ENCODE data around the gene RET.
A peak's percentile ranks its signal among the peaks of the same experiment; 100 is the strongest.
"Not testable (repeated sequence)": the region's sequence is repeated elsewhere in the genome, so short reads cannot be mapped to it uniquely, and the experiment has no call there.

RET gene

DNA sequence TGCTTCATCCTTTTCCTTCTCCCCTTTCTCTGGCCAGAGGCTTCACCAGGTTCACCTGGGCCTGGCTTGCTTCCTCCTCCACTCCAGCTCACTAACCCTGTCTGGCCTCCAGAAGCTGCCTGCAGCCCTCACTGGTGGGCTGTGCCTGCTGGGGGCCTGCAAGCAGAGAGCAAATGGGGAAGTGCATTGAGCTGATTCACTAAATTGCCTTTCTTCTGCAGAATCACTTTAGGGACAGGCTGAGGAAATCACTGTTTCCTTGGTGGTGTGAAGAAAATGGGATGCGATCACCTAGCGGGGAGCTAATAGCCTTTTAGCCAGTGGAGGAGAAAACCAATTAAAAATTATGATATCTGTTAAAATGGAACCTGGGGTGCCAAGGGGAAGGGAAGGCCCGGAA lies 3.0 kb downstream of the RET start:
- no peak for DNase-seq

DNA sequence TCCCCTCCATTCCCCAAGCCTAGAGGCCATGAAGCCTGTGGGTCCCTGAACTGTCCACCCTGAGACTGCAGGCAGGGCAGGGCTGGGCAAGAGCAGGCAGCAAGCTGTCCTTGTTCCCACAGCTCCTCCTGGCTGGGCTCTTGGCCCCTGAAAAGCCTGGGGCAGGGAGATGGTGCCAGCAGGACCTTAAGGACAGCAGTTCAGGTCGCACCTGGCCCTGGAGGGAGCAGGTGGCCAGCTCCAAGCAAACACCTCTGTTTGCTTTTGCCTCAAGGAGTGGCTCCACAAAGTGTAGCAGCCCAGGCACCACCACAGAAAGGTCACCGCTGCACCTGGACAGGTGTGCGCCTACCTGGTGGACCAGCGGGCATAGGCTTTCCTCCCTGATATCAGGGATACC lies 5.2 kb downstream of the RET start:
- peak; percentile 11 for DNase-seq

GRCh38 chr10:43082746-43083145 lies 5.9 kb downstream of the RET start:
- DNase-seq: no peak

GRCh38 chr10:43083764-43084163 lies 6.9 kb downstream of the RET start:
- DNase-seq: peak; percentile 48

- DNase-seq: no peak
These were observed 7.9 kb downstream of the RET start for GRCh38 chr10:43084812-43085211.

DNA sequence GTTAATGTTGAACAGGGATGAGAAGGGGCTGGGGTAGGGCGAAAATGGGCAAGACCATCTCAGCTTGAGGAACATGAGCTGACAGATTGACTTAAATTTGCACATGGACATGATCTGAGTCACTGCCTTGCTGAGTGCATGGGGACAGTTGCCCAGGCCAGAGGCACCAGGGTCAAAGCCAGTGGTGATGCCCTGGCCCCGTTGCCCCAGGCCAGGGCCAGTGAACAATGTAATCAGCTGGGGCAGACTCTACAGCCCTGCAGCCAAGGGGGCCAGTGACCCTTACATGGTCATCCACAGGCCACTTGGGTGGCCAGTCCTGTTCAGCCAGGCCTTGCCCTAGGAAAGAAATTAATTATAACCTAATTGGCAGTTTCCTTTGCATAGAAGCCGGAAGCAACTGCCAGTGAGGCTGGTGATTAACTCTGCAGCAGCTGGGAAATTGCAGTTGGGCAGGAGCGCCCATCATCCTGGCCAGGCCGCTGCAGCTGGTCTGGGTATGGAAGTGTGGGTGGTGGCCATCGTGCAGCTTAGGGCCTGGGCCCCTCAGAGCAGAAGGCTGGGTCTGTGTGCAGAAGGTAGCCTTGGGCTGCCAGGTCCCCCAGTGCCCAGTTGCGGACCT lies 9.6 kb downstream of the RET start:
- no peak for DNase-seq

- no peak for DNase-seq
These were observed 12.7 kb downstream of the RET start for GRCh38 chr10:43089519-43089918.

- no peak for DNase-seq
These were observed 13.3 kb downstream of the RET start for GRCh38 chr10:43090188-43090587.

- no peak for DNase-seq
These were observed 13.8 kb downstream of the RET start for GRCh38 chr10:43090664-43091063.

- no peak for DNase-seq
These were observed 15.0 kb downstream of the RET start for GRCh38 chr10:43091846-43092245.

- DNase-seq: no peak
These were observed 16.7 kb downstream of the RET start for GRCh38 chr10:43093423-43094076.

- DNase-seq: no peak
These were observed 17.2 kb downstream of the RET start for GRCh38 chr10:43094085-43094484.

DNA sequence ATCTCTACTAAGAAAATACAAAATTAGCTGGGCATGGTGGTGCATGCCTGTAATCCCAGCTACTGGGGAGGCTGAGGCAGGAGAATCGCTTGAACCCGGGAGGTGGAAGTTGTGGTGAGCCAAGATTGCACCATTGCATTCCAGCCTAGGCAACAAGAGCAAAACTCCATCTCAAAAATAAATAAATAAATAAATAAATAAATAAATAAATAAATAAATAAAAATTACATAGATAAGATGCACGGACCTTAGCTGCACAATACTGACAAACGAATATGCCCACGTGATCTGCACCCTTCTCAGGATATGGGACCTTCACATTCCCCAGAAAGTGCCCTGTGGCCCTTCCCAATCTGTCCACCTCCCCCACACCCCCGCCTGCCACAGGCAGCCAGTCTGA lies 22.5 kb downstream of the RET start:
- not testable (repeated sequence) for DNase-seq

DNA sequence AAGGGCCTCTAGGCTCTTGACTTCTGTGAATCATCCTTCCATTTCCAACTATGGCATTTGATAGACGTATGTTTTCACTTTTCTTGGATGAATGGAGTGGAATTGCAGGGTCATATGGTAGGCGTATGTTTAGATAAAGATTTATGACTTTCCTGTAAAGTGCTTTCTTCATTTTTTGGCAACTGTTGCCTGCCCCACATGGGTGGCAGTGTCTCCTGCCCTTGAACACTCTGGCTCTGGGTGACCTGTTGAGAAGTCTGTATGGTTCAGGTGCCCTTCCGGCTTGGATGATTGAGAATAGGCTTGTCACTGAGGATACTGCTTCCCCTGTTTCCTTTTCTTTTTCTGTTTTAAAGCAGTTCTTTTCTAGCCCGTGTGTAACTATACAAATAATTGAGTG lies 23.1 kb downstream of the RET start:
- DNase-seq: no peak

- DNase-seq: no peak
These were observed 23.5 kb downstream of the RET start for GRCh38 chr10:43100366-43100765.

GRCh38 chr10:43102063-43102828 lies 25.4 kb downstream of the RET start:
- DNase-seq: no peak

- peak; percentile 62 for DNase-seq
These were observed 28.5 kb downstream of the RET start for GRCh38 chr10:43105102-43105955.

DNA sequence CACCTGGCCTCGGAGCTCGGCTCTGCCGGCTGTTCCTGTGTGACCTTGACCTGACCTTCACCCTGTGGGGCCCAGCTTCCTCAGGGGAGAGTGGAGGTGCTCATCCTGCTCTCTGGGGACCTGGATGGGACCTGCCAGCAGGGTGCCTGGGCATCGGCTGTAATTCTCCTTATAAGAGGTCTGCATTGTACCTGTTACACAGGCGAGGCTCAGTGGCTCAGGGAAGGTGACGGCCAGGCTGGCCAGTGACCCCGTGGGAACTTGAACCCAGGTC lies 29.0 kb downstream of the RET start:
- DNase-seq: no peak

DNA sequence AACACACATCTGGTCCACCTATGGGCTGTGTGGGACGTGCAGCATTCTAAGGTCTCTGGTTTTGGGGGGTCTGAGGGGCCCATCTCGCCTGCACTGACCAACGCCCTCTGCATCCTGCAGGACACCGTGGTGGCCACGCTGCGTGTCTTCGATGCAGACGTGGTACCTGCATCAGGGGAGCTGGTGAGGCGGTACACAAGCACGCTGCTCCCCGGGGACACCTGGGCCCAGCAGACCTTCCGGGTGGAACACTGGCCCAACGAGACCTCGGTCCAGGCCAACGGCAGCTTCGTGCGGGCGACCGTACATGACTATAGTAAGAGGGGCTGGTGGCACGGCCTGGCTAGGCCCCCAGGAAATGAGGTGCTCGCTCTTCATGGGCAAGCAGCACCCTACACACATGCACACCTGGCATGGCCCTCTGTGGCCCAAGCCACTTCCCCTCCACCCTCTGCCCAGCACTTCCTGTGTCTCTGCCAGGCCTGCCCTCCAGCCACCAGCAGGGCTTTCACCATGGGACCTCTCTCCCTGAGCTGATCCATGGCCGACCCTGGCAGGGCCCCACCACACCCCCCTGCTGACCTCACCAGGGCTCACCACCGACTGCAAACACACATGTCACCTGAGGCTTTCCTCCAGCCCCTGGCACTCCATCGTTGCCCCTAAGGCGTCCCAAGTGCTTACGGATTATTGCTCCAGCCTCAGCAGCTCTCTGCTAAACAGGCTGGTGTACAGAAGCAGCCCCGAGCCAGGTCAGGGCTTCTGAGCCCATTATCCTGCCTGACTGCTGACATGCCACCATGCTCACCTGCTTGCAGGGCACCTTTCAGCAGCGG lies 29.6 kb downstream of the RET start:
- DNase-seq: no peak

DNA sequence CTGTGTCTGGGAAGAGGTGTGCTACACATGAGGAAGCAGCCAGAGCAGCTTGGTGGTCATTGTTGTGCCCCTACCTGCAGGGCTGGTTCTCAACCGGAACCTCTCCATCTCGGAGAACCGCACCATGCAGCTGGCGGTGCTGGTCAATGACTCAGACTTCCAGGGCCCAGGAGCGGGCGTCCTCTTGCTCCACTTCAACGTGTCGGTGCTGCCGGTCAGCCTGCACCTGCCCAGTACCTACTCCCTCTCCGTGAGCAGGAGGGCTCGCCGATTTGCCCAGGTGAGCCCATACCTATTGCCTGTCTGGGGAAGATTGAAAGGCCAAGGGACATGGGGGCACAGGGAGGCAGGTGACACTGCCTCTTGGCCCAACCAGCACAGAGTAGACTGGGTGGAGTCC lies 32.1 kb downstream of the RET start:
- DNase-seq: no peak

GRCh38 chr10:43109671-43110249 lies 32.9 kb downstream of the RET start:
- DNase-seq: no peak
